Measurements from ENCODE around the gene FANCD2. TPM values are rescaled to one million over a fixed set of nuclear protein-coding genes. Genes with fewer than 3 reads are reported as not detected.
"Not testable (repeated sequence)": the region's sequence is repeated elsewhere in the genome, so short reads cannot be mapped to it uniquely, and the experiment has no call there.

FANCD2 gene
- total RNA-seq, 1 experiment from 2014 or later: 74.9 TPM

DNA sequence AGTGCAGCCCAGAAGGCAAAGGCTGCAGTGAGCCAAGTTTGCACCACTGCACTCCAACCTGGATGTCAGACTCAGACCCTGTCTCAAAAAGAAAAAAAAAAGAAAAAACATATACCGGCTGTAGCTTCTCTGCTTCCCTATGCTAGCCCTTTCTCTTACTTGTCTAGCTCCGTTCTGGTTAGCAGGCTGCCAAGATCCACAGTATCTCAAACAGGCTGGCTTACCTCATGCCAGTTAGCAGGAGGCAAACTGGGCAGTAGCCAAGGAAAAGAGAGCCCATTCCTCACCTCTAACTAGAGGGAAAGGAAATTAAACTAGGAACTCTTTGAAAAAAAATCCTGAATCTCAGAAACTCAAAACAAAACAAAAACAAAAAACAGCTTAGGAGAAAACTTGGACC lies 65.2 kb downstream of the FANCD2 start:
- not testable (repeated sequence) for H3T11ph ChIP-seq (ENCODE audit: low read length); H3K4me2 ChIP-seq (ENCODE audit: insufficient read depth, insufficient read length, low read length); H2BK20ac ChIP-seq (ENCODE audit: low read depth, low read length, poor library complexity, severe bottlenecking); H3K27me3 ChIP-seq (ENCODE audit: insufficient read depth, low read length); H3K79me2 ChIP-seq (ENCODE audit: insufficient read depth, low read length); H4K5ac ChIP-seq (ENCODE audit: insufficient read length, low read depth, low read length); H2AK5ac ChIP-seq (ENCODE audit: insufficient read length, low read length); H3K4me3 Mint-ChIP-seq; H2BK120ac ChIP-seq (ENCODE audit: low read depth, low read length, poor library complexity, severe bottlenecking); H3K27me3 Mint-ChIP-seq (ENCODE audit: low read depth); H3K9me3 ChIP-seq (ENCODE audit: control insufficient read depth, low read depth, low read length); H3K79me1 ChIP-seq (ENCODE audit: insufficient read depth, low read depth, low read length, poor library complexity, severe bottlenecking); H3K23me2 ChIP-seq (ENCODE audit: insufficient read length, low read depth, low read length, poor library complexity, severe bottlenecking); H3K56ac ChIP-seq (ENCODE audit: insufficient read length, low read depth, low read length); H3K4me1 ChIP-seq (ENCODE audit: insufficient read depth, low read length); H4K20me1 ChIP-seq (ENCODE audit: control insufficient read depth, insufficient read depth, insufficient read length); H3K27ac Mint-ChIP-seq; DNase-seq; H3K23ac ChIP-seq (ENCODE audit: insufficient read length, low read depth, low read length); H2BK5ac ChIP-seq (ENCODE audit: insufficient read length, low read length); H3K9me3 Mint-ChIP-seq; H3K14ac ChIP-seq (ENCODE audit: insufficient read depth, low read length); H3K18ac ChIP-seq (ENCODE audit: insufficient read length, low read depth, low read length); H3K4me1 Mint-ChIP-seq; H3K4ac ChIP-seq (ENCODE audit: low read depth, low read length); H3K9ac ChIP-seq (ENCODE audit: extremely low read depth, insufficient read length, low read length); H4K8ac ChIP-seq (replicated peaks; ENCODE audit: insufficient read length, low read depth, low read length); H2AFZ ChIP-seq (ENCODE audit: low read length); H2BK12ac ChIP-seq (ENCODE audit: insufficient read length, low read depth, low read length); H4K91ac ChIP-seq (ENCODE audit: insufficient read length, low read depth, low read length); H2BK15ac ChIP-seq (ENCODE audit: low read depth, low read length); H3K27ac ChIP-seq (ENCODE audit: insufficient read length, low read depth, low read length)
- peaks cover 25 to 80% (median 68%) of the 10 kb centered on the region in 3 experiments; a peak in 6 of 7 replicates for H3K36me3 Mint-ChIP-seq (ENCODE audit: insufficient read depth in 1 of 3, low read depth in 3 of 3)
- no CpG with 5 or more reads among the region's 2 CpGs for WGBS (ENCODE audit: extremely low coverage, insufficient read length, low lambda C conversion rate)

Measured in H9 (cell line).